Measurements from ENCODE around the gene ZDHHC14. TPM values are rescaled to one million over a fixed set of nuclear protein-coding genes. Genes with fewer than 3 reads are reported as not detected.

The ZDHHC14 gene
- total and polyA plus RNA-seq, 12 donors = 7.7 to 31.2 (median 15.2) TPM

GRCh38 chr6:157604816-157605215 lies 223.8 kb downstream of the ZDHHC14 start:
- WGBS, 2 donors = 61 to 64% methylated on average over 2 of the region's 2 CpGs
- no peak overlapping the region for H3K27ac ChIP-seq
- H3K4me3 ChIP-seq = no peak overlapping the region
- no peak for ATAC-seq
- no peaks in the 10 kb centered on the region for H3K9me3 ChIP-seq
- peaks cover 0 to 5% (median 0%) of the 10 kb centered on the region in 9 donors for H3K4me1 ChIP-seq
- no peak for DNase-seq
- H3K36me3 ChIP-seq = peaks cover 0 to 3% (median 0%) of the 10 kb centered on the region in 9 donors
- H3K27me3 ChIP-seq = no peaks in the 10 kb centered on the region
- intact Hi-C loops (cut with DNase I) = loop anchor here in 1 of 10 donors (5.0 kb wide), 1 partner anchor 288 kb away; no protein-coding TSS in a partner anchor
- TF ChIP-seq CTCF (IDR thresholded peaks at IDR 0.05) = no peak

GRCh38 chr6:157605484-157605883 lies 224.5 kb downstream of the ZDHHC14 start:
- Histone ChIP-seq H3K27ac (no peak overlapping the region), H3K4me1 (peaks cover 0 to 7% (median 0%) of the 10 kb centered on the region in 9 donors), H3K27me3 (no peaks in the 10 kb centered on the region), H3K9me3 (no peaks in the 10 kb centered on the region), H3K36me3 (no peaks in the 10 kb centered on the region), H3K4me3 (no peak overlapping the region)
- no peak for TF ChIP-seq CTCF (IDR thresholded peaks at IDR 0.05)
- ATAC-seq (no peak), DNase-seq (no peak)
- 91 to 94% methylated on average over 8 of the region's 8 CpGs for WGBS, 2 donors
- intact Hi-C loops (cut with DNase I) = no loop called here

GRCh38 chr6:157606516-157606915 lies 225.5 kb downstream of the ZDHHC14 start:
- peaks cover 0 to 15% (median 0%) of the 10 kb centered on the region in 9 donors for H3K4me1 ChIP-seq
- no peak overlapping the region for H3K27ac ChIP-seq
- DNase-seq (no peak), ATAC-seq (no peak)
- WGBS, 2 donors = 82 to 84% methylated on average over 9 of the region's 9 CpGs
- H3K27me3 ChIP-seq = no peaks in the 10 kb centered on the region
- TF ChIP-seq CTCF (IDR thresholded peaks at IDR 0.05) = no peak
- no peak overlapping the region for H3K4me3 ChIP-seq
- intact Hi-C loops (cut with DNase I) = no loop called here
- no peaks in the 10 kb centered on the region for H3K9me3 ChIP-seq
- H3K36me3 ChIP-seq = no peaks in the 10 kb centered on the region

- Histone ChIP-seq H3K36me3 (no peaks in the 10 kb centered on the region), H3K4me1 (peaks cover 0 to 15% (median 0%) of the 10 kb centered on the region in 9 donors), H3K27ac (no peak overlapping the region), H3K27me3 (no peaks in the 10 kb centered on the region), H3K4me3 (no peak overlapping the region), H3K9me3 (no peaks in the 10 kb centered on the region)
- intact Hi-C loops (cut with DNase I) = no loop called here
- DNase-seq (no peak), ATAC-seq (no peak)
- no peak for TF ChIP-seq CTCF (IDR thresholded peaks at IDR 0.05)
- WGBS, 2 donors = 76 to 81% methylated on average over 12 of the region's 12 CpGs
Measured at GRCh38 chr6:157607317-157608109, 226.5 kb downstream of the ZDHHC14 start.

All from heart right ventricle (tissue), 16 donors.